GM13976 (cell line): Measurements from ENCODE around the gene CCDC71L.
"Not testable (repeated sequence)": the region's sequence is repeated elsewhere in the genome, so short reads cannot be mapped to it uniquely, and the experiment has no call there.

Experiments used
- DNase-seq: peaks from one replicate; pipeline ENCODE4 v3.0.0; 2012; ENCODE audit warnings: low spot score
- CTCF ChIP-seq: IDR thresholded peaks from 2 replicates; pipeline ENCODE4 v1.5.1; 2012; ENCODE audit warnings: borderline replicate concordance, mild to moderate bottlenecking; ENCODE audit not compliant: insufficient read depth; ENCODE audit errors: extremely low read depth, missing control alignments, control extremely low read depth
- in situ Hi-C: fragments of 300-500 bp; cut with MboI; formaldehyde crosslinking; loops from one replicate; pipeline ENCODE4 v1.12.0; 2022; ENCODE audit warnings: low sequenced_read_pairs, mixed read lengths, inconsistent platforms; ENCODE audit not compliant: unreplicated experiment

CCDC71L gene

GRCh38 chr7:106660862-106661720 is at the start of gene CCDC71L:
Gene CCDC71L (minus strand): TSS chr7:106661158. CDS start chr7:106660896, 262 bp downstream.
- no peak for TF ChIP-seq CTCF
- in situ Hi-C loops = loop anchor here (5.0 kb wide), 1 partner anchor 71 kb away; no protein-coding TSS in a partner anchor

GRCh38 chr7:106709604-106710003 is 48.6 kb upstream of the CCDC71L start:
- in situ Hi-C loops, DNase-seq: not testable (repeated sequence)

More at GRCh38 chr7:106660862-106661720, at the start of gene CCDC71L:
- peak; percentile 91 for DNase-seq

GRCh38 chr7:106704000-106704840 is 43.3 kb upstream of the CCDC71L start:
- DNase-seq = peak; percentile 42
- in situ Hi-C loops = no loop called here
- no peak for TF ChIP-seq CTCF

- no peak for TF ChIP-seq CTCF
- in situ Hi-C loops = no loop called here
- DNase-seq = no peak
These were observed 32.9 kb upstream of the CCDC71L start for GRCh38 chr7:106693677-106694353.

- DNase-seq = no peak
- in situ Hi-C loops = no loop called here
- TF ChIP-seq CTCF = no peak
These were observed 31.6 kb upstream of the CCDC71L start for GRCh38 chr7:106692450-106693051.

- DNase-seq = not testable (repeated sequence)
These were observed 27.2 kb upstream of the CCDC71L start for GRCh38 chr7:106688161-106688560.

GRCh38 chr7:106683941-106684340 is 23.0 kb upstream of the CCDC71L start:
- no peak for DNase-seq
- TF ChIP-seq CTCF = no peak
- in situ Hi-C loops = no loop called here

More at GRCh38 chr7:106688161-106688560, 27.2 kb upstream of the CCDC71L start:
- in situ Hi-C loops = not testable (repeated sequence)
